A549 (cell line): ENCODE data around the gene ARF4. TPM values are rescaled to one million over a fixed set of nuclear protein-coding genes. Genes with fewer than 3 reads are reported as not detected.
"Not testable (repeated sequence)": the region's sequence is repeated elsewhere in the genome, so short reads cannot be mapped to it uniquely, and the experiment has no call there.

Experiments
- ATAC-seq, 2 experiments: fragments of 200-7000 bp in 1 of 2; fragments of >200 bp in 1 of 2; cut with Nextera tagmentation in 1 of 2; cut with Tn5 transposase in 1 of 2; 3 replicates each; pipeline versions ENCODE4 v1.8.0 to v1.9.1; 2018 to 2020; ENCODE audit warnings: mild to moderate bottlenecking in 1 of 2, moderate library complexity in 1 of 2
- CTCF ChIA-PET: fragments of 300-600 bp; sonication (Branson Sonifier 250); formaldehyde crosslinking; extraction: SDS; loops from one replicate; lab custom pipeline; 2021; ENCODE audit warnings: antibody characterized with exemption, inconsistent platforms; lab: Yijun Ruan, JAX
- POLR2A ChIA-PET: fragments of 350-600 bp; formaldehyde crosslinking; extraction: SDS; loops from one replicate; lab custom pipeline; 2021; ENCODE audit warnings: antibody characterized with exemption, inconsistent platforms; lab: Yijun Ruan, JAX
- DNase-seq, 2 experiments: peaks; one replicate each; pipeline versions ENCODE4 v3.0.0 to v3.0.0-alpha.2; 2011 to 2016; ENCODE audit warnings: low read depth in 1 of 2, low spot score in 1 of 2
- FAIRE-seq: peaks from 2 replicates; lab custom pipeline; 2011; peaks lifted over from hg19 to GRCh38; lab: Jason Lieb, UNC
- H3K27ac ChIP-seq, 2 experiments: fragments of >200 bp; sonication (Bioruptor Twin); formaldehyde crosslinking; 3 replicates each; pipeline ENCODE4 v1.5.1; 2016 to 2017
- H3K4me1 ChIP-seq: fragments of >200 bp; sonication (Bioruptor Twin); formaldehyde crosslinking; 3 replicates; pipeline ENCODE4 v1.6.1; 2016
- H3K4me2 ChIP-seq: fragments of >200 bp; sonication (Bioruptor Twin); formaldehyde crosslinking; 3 replicates; pipeline ENCODE4 v1.6.1; 2016
- H3K4me3 ChIP-seq: fragments of >200 bp; sonication (Bioruptor Twin); formaldehyde crosslinking; 3 replicates; pipeline ENCODE4 v1.5.1; 2016
- H3K9me3 ChIP-seq: fragments of >200 bp; sonication (Bioruptor Twin); formaldehyde crosslinking; 3 replicates; pipeline ENCODE4 v1.6.1; 2016
- BHLHE40 ChIP-seq: IDR thresholded peaks from 2 replicates; pipeline ENCODE4 v1.6.1; 2012; ENCODE audit warnings: low read depth, low read length, inconsistent platforms
- CEBPB ChIP-seq, 2 experiments: fragments of >200 bp in 1 of 2; sonication (Bioruptor Twin) in 1 of 2; formaldehyde crosslinking in 1 of 2; IDR thresholded peaks; 2 replicates each; pipeline ENCODE4 v1.6.1; 2012 to 2016
- CTCF ChIP-seq: fragments of >200 bp; sonication (Bioruptor Twin); formaldehyde crosslinking; IDR thresholded peaks from 3 replicates; pipeline ENCODE4 v1.5.1; 2016
- E2F6 ChIP-seq: IDR thresholded peaks from 2 replicates; pipeline ENCODE4 v1.6.1; 2012; ENCODE audit warnings: low read depth, borderline replicate concordance
- EP300 ChIP-seq, 2 experiments: fragments of >200 bp; sonication (Bioruptor Twin); formaldehyde crosslinking; IDR thresholded peaks; 2 replicates in 1 of 2; 3 replicates in 1 of 2; pipeline ENCODE4 v1.6.1; 2016 to 2017
- ESRRA ChIP-seq: fragments of 150-350 bp; IDR thresholded peaks from 2 replicates; pipeline ENCODE4 v1.6.1; 2014; ENCODE audit warnings: mild to moderate bottlenecking, low read length, borderline replicate concordance
- FOXS1 ChIP-seq: fragments of 250-450 bp; sonication (Bioruptor Pico); IDR thresholded peaks from 2 replicates; pipeline ENCODE4 v1.5.0; 2020; ENCODE audit warnings: mild to moderate bottlenecking, moderate library complexity
- GATA3 ChIP-seq: IDR thresholded peaks from 2 replicates; pipeline ENCODE4 v1.6.1; 2012; ENCODE audit warnings: borderline replicate concordance
- HES2 ChIP-seq: fragments of >200 bp; sonication (Bioruptor Twin); formaldehyde crosslinking; IDR thresholded peaks from 2 replicates; pipeline ENCODE4 v1.6.1; 2016
- HMGXB4 ChIP-seq: fragments of 250-450 bp; sonication (Bioruptor Pico); IDR thresholded peaks from 2 replicates; pipeline ENCODE4 v1.5.0; 2021; ENCODE audit warnings: mild to moderate bottlenecking, moderate library complexity, borderline replicate concordance
- HOXA7 ChIP-seq: fragments of 250-450 bp; sonication (Bioruptor Pico); IDR thresholded peaks from 2 replicates; pipeline ENCODE4 v1.5.0; 2020; ENCODE audit warnings: mild to moderate bottlenecking, moderate library complexity
- HOXB13 ChIP-seq: fragments of 250-450 bp; sonication (Bioruptor Pico); IDR thresholded peaks from 2 replicates; pipeline ENCODE4 v1.5.0; 2020; ENCODE audit warnings: low read depth, mild to moderate bottlenecking, moderate library complexity
- JUN ChIP-seq, 2 experiments: fragments of >200 bp; sonication (Bioruptor Twin); formaldehyde crosslinking; IDR thresholded peaks; 2 replicates in 1 of 2; 3 replicates in 1 of 2; pipeline ENCODE4 v1.6.1; 2016 to 2017
- JUNB ChIP-seq: fragments of >200 bp; sonication (Bioruptor Twin); formaldehyde crosslinking; IDR thresholded peaks from 2 replicates; pipeline ENCODE4 v1.6.1; 2016
- KDM1A ChIP-seq: fragments of 200-600 bp; sonication (generic); IDR thresholded peaks from 2 replicates; pipeline ENCODE4 v1.6.1; 2016; ENCODE audit warnings: low read depth, mild to moderate bottlenecking
- MAFK ChIP-seq: fragments of 450-650 bp; IDR thresholded peaks from 2 replicates; pipeline ENCODE4 v1.6.1; 2014; ENCODE audit not compliant: partially characterized antibody
- MAX ChIP-seq: IDR thresholded peaks from 2 replicates; pipeline ENCODE4 v1.6.1; 2012
- MAZ ChIP-seq: fragments of 150-350 bp; IDR thresholded peaks from 2 replicates; pipeline ENCODE4 v1.6.1; 2014; ENCODE audit warnings: antibody characterized with exemption, low read depth, low read length, borderline replicate concordance
- NFE2L2 ChIP-seq: fragments of 150-350 bp; conservative IDR thresholded peaks from 2 replicates; pipeline ENCODE4 v1.6.1; 2014; ENCODE audit warnings: low read length
- PHF8 ChIP-seq: fragments of 200-600 bp; sonication (generic); IDR thresholded peaks from 2 replicates; pipeline ENCODE4 v1.6.1; 2016; ENCODE audit warnings: low read depth, mild to moderate bottlenecking, antibody characterized with exemption, moderate library complexity, borderline replicate concordance
- POLR2AphosphoS2 ChIP-seq: conservative IDR thresholded peaks from 2 replicates; pipeline ENCODE4 v1.6.1; 2012; ENCODE audit warnings: low read length, improper control_type of control experiment, inconsistent platforms
- RAD21 ChIP-seq, 2 experiments: fragments of >200 bp in 1 of 2; sonication (Bioruptor Twin) in 1 of 2; formaldehyde crosslinking in 1 of 2; IDR thresholded peaks in 1 of 2; conservative IDR thresholded peaks in 1 of 2; 2 replicates in 1 of 2; 3 replicates in 1 of 2; pipeline ENCODE4 v1.6.1; 2012 to 2018; ENCODE audit warnings: inconsistent platforms in 1 of 2
- SMC3 ChIP-seq: fragments of >200 bp; sonication (Bioruptor Twin); formaldehyde crosslinking; IDR thresholded peaks from 3 replicates; pipeline ENCODE4 v1.6.1; 2018; ENCODE audit warnings: inconsistent platforms
- TP53 ChIP-seq: fragments of 250-450 bp; sonication (Bioruptor Pico); IDR thresholded peaks from 2 replicates; pipeline ENCODE4 v1.5.0; 2021; ENCODE audit warnings: mild to moderate bottlenecking, moderate library complexity
- ZC3H11A ChIP-seq: fragments of 450-650 bp; IDR thresholded peaks from 2 replicates; pipeline ENCODE4 v1.6.1; 2014; ENCODE audit warnings: antibody characterized with exemption, mild to moderate bottlenecking
- ZFP36 ChIP-seq: fragments of 450-650 bp; IDR thresholded peaks from 2 replicates; pipeline ENCODE4 v1.6.1; 2014; ENCODE audit warnings: borderline replicate concordance; ENCODE audit not compliant: partially characterized antibody
- WGBS: methylation state at CpG from one replicate; pipeline ENCODE4 v1.1.6; 2017; ENCODE audit errors: missing lambda C conversion rate; 5-methylcytosine and 5-hydroxymethylcytosine counted together
- polyA plus RNA-seq, 4 experiments: library from polyadenylated mRNA; depleted of rRNA in 3 of 4; stranded (reverse); fragments of >200 nt; fragmentation: RNase III in 1 of 4; extraction: RNeasy Plus Mini Kit Qiagen cat#74134 plus additional on column Dnase treatment in 1 of 4; gene quantifications; 2 replicates in 3 of 4; 3 replicates in 1 of 4; pipeline ENCODE4 v1.2.3, GENCODE V29; 2011 to 2017

The ARF4 gene
- polyA plus RNA-seq, 2 of the 4 experiments (the other 2 are of a cell fraction), result 129 to 262 TPM

- Histone ChIP-seq H3K27ac (no peak overlapping the region), H3K4me2 (no peak overlapping the region), H3K9me3 (peaks cover 8% of the 10 kb centered on the region; the same call in 2 of the 3 replicates), H3K4me1 (no peaks in the 10 kb centered on the region; the same call in 2 of the 3 replicates), H3K4me3 (no peak overlapping the region)
- CTCF ChIA-PET, result no interaction called here
- ATAC-seq (peak; percentile 47 to 61; a peak in 3 of 6 replicates), FAIRE-seq (no peak), DNase-seq (peak; percentile 3 to 24)
- POLR2A ChIA-PET, result no interaction called here
- WGBS, result 85% methylated on average over 2 of the region's 2 CpGs
- TF ChIP-seq MAZ (no peak), FOXS1 (no peak), SMC3 (0 out of 3 replicates have a peak, but pooled peaks have one; percentile 15), RAD21 (conservative IDR thresholded peaks at IDR 0.05 in 1 of 2, IDR thresholded peaks at IDR 0.05 in 1 of 2) (0 out of 5 replicates have a peak, but pooled peaks have one; percentile 22 to 34), CTCF (peak; percentile 24; the same call in 1 of the 3 replicates)
Measured at GRCh38 chr3:57646723-57647122, 49.6 kb upstream of the ARF4 start.

GRCh38 chr3:57644740-57645139 is 47.6 kb upstream of the ARF4 start:
- Histone ChIP-seq H3K4me3 (no peak overlapping the region), H3K9me3 (peaks cover 8% of the 10 kb centered on the region; the same call in 2 of the 3 replicates), H3K4me2 (no peak overlapping the region), H3K4me1 (no peaks in the 10 kb centered on the region; the same call in 2 of the 3 replicates), H3K27ac (no peak overlapping the region)
- ATAC-seq (no peak), FAIRE-seq (no peak), DNase-seq (no peak)
- 91% methylated on average over 4 of the region's 4 CpGs for WGBS
- ChIA-PET POLR2A (no interaction called here), CTCF (interaction anchor here (0.6 kb wide), 1 partner anchor 360 kb away, joined by 3 read pairs; no protein-coding TSS in a partner anchor)
- no peak for TF ChIP-seq HES2
- no peak for TF ChIP-seq TP53 (CRISPR knock-in tag)
- TF ChIP-seq HOXB13, result no peak
- TF ChIP-seq EP300 (IDR thresholded peaks at IDR 0.05), result no peak
- no peak for TF ChIP-seq JUNB
- no peak for TF ChIP-seq E2F6
- TF ChIP-seq BHLHE40, result no peak
- no peak for TF ChIP-seq MAZ

GRCh38 chr3:57637391-57637790 is 40.2 kb upstream of the ARF4 start:
- Histone ChIP-seq H3K9me3 (no peaks in the 10 kb centered on the region), H3K27ac (no peak overlapping the region), H3K4me1 (no peaks in the 10 kb centered on the region), H3K4me2 (no peak overlapping the region), H3K4me3 (no peak overlapping the region)
- ChIA-PET POLR2A (no interaction called here), CTCF (no interaction called here)
- no peak for FAIRE-seq
- ATAC-seq, result no peak
- DNase-seq, result no peak
- TF ChIP-seq KDM1A, result no peak
- no peak for TF ChIP-seq MAX
- TF ChIP-seq ZFP36, result no peak
- no peak for TF ChIP-seq ZC3H11A
- no peak for TF ChIP-seq MAZ
- no peak for TF ChIP-seq EP300 (IDR thresholded peaks at IDR 0.05)
- no peak for TF ChIP-seq PHF8
- no peak for TF ChIP-seq JUN (IDR thresholded peaks at IDR 0.05)
- no peak for TF ChIP-seq GATA3
- no peak for TF ChIP-seq HMGXB4 (CRISPR knock-in tag)
- TF ChIP-seq ESRRA, result no peak
- no peak for TF ChIP-seq MAFK
- no peak for TF ChIP-seq CEBPB (IDR thresholded peaks at IDR 0.05)
- no peak for TF ChIP-seq POLR2AphosphoS2
- no peak for TF ChIP-seq NFE2L2
- no peak for TF ChIP-seq HOXA7 (CRISPR knock-in tag)

GRCh38 chr3:57634259-57634658 is 37.1 kb upstream of the ARF4 start:
- H3K4me1 ChIP-seq, CTCF ChIA-PET, H3K4me2 ChIP-seq, H3K9me3 ChIP-seq, POLR2A ChIA-PET, ATAC-seq, FAIRE-seq, H3K27ac ChIP-seq, DNase-seq, H3K4me3 ChIP-seq: not testable (repeated sequence)
- 79% methylated on average over 3 of the region's 3 CpGs for WGBS
